GM12892 (cell line): ENCODE results near the gene CBFA2T2.
A peak's percentile ranks its signal among the peaks of the same experiment; 100 is the strongest.

ENCODE experiments used
- DNase-seq: peaks from one replicate; pipeline ENCODE4 v3.0.0; 2011; ENCODE audit not compliant: insufficient read length
- FAIRE-seq: peaks from 2 replicates; lab custom pipeline; 2011; peaks lifted over from hg19 to GRCh38; lab: Jason Lieb, UNC
- POLR2A ChIP-seq: IDR thresholded peaks from 2 replicates; pipeline ENCODE4 v1.6.1; 2011; ENCODE audit warnings: low read depth, low read length, control low read depth
- POLR2AphosphoS5 ChIP-seq: IDR thresholded peaks from 2 replicates; pipeline ENCODE4 v1.6.1; 2011; ENCODE audit warnings: low read depth, low read length, control low read depth
- TAF1 ChIP-seq: IDR thresholded peaks from 2 replicates; pipeline ENCODE4 v1.6.1; 2011; ENCODE audit warnings: low read depth, mild to moderate bottlenecking, control low read depth, low read length, borderline replicate concordance

Gene CBFA2T2

DNA sequence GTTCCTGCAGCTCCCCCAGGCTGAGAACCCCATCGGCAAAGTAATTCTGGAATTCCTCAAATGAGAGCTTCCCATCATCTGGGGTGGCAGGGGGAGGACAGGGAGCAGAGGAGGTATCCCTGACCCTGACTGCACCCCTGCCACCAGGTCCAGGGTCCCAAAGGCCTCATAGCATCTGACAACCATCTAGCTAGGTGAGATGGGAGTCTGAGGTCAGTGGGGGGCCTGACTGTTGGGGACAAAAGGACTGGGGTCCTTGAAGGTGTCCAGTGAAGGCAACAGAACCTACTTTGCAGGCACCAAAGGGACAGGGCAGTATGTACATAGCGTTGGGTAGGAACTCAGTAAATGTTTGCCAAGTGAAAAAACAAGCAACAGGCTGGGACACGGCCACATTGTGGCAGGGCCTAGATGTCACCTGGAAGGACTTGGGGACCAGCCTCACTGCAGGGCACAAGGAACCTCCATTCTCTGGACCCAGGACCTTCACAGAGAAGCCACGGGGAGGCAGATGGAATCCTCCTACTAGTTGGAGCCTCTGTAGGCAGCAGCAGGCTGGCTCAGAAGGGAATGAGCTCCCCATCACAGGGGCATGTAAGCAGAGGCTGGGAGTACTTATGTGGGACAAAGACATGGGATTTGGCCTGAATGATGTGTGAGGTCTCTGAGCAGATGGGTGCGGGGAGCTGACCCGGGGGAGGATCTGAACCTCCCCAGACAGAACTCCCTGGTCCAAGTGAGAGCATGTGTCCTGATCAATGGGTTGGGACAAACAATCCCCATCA lies 181.0 kb downstream of the CBFA2T2 start:
- no peak for DNase-seq
- TF ChIP-seq TAF1, result no peak
- no peak for TF ChIP-seq POLR2AphosphoS5
- no peak for TF ChIP-seq POLR2A
- no peak for FAIRE-seq

DNA sequence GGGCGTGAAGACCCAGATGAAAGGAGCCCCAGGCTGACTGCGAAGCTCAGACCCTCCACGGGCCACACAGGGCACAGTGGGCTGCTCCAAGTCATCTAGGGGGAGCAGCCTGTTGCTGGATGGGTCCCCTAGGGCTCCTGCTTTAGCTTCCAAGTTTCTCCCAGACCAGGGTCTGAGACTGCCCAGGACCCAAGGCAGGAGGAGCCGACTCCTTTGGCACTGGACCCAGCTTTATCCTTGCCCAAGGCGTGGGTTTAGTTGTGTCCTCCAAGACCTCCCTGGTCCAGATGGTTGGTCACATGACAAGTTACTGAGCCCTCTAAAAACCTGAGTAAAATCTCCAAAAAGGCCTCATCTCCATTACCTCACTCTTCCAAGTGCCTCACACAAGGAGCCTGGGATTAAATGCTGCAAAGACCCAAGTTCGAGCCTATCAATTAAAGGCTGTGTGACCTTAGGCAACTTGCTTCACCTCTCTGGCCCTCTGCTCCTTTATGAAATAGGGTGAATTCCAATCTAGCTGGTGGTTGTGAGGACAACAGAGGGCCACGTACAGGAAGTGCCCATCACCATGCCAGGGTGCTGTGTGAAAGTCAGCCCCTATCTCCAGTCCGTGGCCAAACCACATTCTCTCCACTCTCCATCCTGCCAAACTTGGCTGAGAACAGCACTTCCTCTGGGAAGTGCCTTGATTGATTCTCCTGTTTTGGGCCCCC lies 181.8 kb downstream of the CBFA2T2 start:
- no peak for FAIRE-seq
- TF ChIP-seq POLR2AphosphoS5, result no peak
- no peak for TF ChIP-seq POLR2A
- no peak for TF ChIP-seq TAF1

DNA sequence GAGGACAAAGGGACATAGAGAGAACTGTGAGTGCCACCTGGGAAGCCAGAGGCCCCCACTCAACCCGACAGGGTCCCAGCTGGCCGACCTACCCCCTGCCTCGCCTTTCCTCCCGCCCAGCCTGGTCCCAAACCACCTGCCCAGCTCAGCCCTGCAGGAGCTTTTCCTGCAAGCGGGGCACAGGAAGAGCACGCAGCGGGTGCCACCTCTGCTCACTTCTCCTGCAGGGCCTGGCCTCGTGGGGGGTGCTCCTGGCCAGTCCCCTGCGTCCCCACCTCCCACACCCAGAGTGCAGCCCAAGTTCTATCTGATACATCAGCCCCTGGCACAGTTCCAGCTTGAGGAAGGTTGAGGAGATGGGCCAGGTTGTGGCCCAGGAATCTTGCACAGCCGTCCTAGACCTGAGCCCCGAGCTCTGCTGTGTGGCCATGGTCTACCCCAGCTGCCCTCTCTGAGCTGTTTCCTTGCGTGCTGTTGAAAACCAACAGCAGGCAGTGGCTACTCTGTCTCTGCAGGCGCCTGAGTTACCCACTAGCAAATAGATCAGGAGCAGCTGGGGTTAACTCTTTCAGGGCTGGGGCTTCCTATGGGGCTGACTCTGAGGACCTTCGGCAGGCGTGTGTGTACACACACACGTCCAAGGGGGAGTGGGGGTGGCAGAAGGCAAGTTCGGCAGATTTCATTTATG lies 182.7 kb downstream of the CBFA2T2 start:
- DNase-seq (no peak), FAIRE-seq (no peak)
- TF ChIP-seq TAF1 (no peak), POLR2AphosphoS5 (no peak), POLR2A (no peak)

More for the DNA sequence above, 181.8 kb downstream of the CBFA2T2 start:
- DNase-seq, result no peak

DNA sequence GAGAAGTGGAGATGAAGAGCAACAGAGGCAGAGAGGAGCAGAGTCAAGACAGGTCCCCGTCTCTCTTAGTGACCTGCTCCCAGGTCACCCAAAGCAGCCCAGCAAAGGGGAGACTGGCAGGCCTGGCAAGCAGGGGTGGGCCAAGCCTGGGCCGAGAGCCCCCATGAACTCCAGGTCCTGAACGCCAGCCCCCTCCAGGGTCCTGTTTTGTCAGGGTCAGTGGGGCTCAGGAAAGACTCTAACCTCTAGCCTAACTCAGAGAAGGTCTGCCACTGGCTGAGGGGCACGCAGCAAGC lies 183.2 kb downstream of the CBFA2T2 start:
- TF ChIP-seq POLR2AphosphoS5 (no peak), TAF1 (no peak), POLR2A (no peak)
- DNase-seq, result no peak
- no peak for FAIRE-seq

DNA sequence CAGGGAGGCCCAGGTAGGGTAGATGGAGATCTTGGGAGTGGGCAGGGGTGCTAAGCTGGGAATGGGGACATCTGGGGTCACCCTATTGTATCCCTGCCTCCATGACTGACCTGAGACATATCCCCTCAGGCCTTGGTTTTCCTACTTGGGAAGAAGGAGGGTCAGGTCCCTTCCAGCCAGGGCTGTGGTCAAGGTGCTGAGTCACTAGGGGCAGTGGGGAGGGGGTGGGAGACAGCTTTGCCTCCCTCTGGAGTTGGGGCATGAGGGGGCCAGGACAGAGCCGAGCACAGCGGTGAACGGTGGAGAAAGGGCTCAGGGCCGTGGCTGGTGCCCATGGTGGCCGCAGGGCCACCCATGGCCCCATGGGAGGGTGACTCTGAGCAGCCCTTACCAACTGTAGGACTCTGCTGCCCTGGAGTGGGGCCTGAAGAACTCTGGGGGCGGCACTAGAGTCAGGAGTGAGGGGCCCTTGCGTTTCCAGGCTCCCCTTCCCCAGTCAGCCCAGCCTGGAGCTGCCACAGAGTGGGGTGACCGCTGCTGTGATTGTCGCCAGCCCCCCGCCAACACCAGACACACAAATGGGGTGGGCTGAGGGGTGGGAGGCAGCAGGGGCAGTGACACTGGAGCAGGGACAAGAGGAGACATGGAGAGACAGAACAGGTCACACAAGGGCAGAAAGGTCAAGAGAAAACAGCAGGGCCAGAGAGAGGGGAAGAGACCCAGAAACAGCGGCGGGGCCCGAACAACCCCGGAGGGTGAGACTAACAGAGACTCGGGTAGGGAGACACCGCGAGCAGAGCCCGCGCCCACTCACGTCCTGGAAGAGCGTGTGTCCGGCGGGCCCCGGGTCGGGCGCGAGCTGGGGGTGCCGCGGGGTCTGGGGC lies 183.8 kb downstream of the CBFA2T2 start:
- no peak for DNase-seq
- FAIRE-seq, result no peak
- TF ChIP-seq POLR2AphosphoS5, result no peak
- no peak for TF ChIP-seq TAF1
- no peak for TF ChIP-seq POLR2A

DNA sequence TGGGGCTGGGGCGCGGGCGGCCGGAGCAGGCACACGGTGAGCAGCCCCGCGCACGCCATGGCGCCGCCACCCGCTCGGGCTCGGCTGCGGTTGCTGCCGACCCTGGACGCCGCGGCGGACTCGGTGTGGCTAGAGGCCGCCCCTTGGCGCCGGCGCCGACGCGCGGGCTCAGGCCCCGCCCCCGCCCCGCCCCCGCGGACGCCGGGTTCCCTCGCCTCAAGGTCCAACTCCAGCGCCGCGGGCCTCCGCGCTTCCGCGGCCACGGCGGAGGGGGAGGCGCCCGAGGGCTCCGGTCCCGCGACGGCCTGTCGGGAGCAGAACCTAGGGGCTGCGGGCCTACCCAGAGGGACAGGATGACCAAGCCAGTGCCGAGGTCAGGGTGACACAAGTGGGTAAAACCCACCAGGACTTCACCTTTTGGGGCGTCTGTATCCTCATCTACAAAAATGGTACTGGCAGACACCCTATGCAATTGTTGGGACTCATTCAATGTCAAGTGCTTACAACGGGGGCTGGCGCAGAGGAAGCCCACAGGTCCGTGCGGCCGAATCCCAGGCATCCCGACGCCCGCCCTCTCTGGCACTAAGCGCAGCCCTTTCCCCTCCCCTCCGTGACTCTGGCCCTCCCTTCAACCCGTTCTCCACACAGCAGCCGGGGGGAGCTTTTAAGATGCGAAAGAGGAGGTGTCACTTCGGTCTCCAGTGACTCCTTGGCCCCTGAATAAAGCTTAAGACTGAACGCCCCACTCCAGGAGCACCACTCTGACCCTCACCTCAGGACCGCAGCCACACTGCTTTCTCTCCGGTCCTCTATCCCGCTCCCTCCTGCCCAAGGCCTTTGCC lies 184.6 kb downstream of the CBFA2T2 start, which contains the start of gene NECAB3:
TSS of gene NECAB3 (minus strand) at position 135 of the 842 bp plus-strand sequence. CDS start at position 59, 76 bp downstream.
- FAIRE-seq, result peak; percentile 78
- DNase-seq, result peak; percentile 90
- TF ChIP-seq TAF1 (no peak), POLR2A (peak; percentile 8; the same call in 1 of the 2 replicates), POLR2AphosphoS5 (peak; percentile 27; the same call in 1 of the 2 replicates)

DNA sequence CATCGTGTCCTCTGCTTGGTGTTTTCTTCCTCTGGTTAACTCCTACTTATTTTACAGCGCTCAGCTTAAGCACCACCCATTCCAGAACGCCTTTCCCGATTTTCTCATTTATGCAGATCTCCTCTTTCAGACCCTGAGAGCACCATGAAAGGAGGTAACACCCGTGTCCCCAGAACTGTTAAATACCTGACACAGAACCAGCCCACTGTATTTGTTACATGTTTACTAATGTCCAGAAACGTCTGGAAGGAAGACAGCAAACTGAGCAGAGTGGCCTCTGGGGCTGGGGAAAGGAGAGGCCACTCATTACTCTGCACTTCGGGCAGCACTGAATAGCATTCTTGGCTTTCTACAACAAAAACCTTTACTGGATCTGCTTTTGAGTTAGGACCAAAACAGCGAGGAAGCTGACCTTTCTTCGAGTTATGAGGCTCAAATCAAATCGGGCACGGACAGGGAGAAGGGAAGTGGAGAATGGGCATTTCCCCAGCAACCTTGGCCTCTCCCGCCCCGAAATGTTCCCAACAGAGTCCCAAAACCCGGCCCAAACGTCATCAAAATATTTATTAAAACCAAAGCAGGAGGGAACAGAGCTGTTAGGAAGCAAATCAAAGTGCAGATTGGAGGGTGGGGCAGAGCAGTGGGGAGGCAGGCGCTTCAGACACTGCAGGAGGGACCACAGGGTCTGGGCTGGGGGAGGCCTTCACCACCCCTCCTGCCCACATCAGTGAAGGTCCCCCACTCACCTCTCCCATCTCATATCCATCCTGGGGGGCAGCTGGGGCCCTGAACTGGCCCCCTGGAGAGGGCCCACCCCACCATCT lies 185.5 kb downstream of the CBFA2T2 start:
- DNase-seq (no peak), FAIRE-seq (no peak)

DNA sequence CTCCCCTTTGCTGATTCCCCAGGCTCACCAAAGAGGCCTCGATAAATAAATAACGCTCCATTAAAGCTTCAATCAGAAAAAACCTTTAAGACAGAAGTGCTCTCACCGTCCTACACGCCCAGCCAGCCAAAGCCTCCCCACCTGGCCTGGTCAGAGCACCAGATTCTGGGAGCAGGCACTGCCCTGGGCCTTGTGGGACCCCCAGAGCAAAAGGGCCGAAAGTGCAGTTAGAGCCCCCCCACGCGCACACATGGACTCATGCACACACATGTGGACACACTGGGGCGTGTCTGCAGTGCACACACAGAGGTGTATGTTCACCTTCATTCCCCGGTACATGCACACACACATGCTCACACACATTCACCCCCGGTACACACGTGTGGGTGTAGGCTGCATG lies 186.2 kb downstream of the CBFA2T2 start:
- DNase-seq, result no peak
- TF ChIP-seq POLR2A, result no peak
- TF ChIP-seq POLR2AphosphoS5, result no peak; the same call in 1 of the 2 replicates
- TF ChIP-seq TAF1, result no peak
- FAIRE-seq, result no peak

More for the DNA sequence above, 185.5 kb downstream of the CBFA2T2 start:
- TF ChIP-seq POLR2AphosphoS5, result no peak; the same call in 1 of the 2 replicates
- no peak for TF ChIP-seq TAF1
- no peak for TF ChIP-seq POLR2A
